ENCODE results near the gene ADRM1.

- TF ChIP-seq CTCF (IDR thresholded peaks at IDR 0.05) (no peak), EP300 (IDR thresholded peaks at IDR 0.05) (no peak), POLR2A (IDR thresholded peaks at IDR 0.05) (no peak), POLR2AphosphoS5 (IDR thresholded peaks at IDR 0.05) (no peak)
Observed at GRCh38 chr20:62284448-62284847, 18.3 kb upstream of the ADRM1 start.
